Measurements from ENCODE around the gene IQGAP1.

The IQGAP1 gene

GRCh38 chr15:90362936-90363212 is 25.2 kb upstream of the IQGAP1 start:
- no peaks in the 10 kb centered on the region for H3K27me3 ChIP-seq (replicated peaks; ENCODE audit: control insufficient read depth, insufficient read depth, low read length)
- TF ChIP-seq CTCF (IDR thresholded peaks at IDR 0.05; ENCODE audit: insufficient read depth, low read length, poor library complexity, severe bottlenecking), result no peak
- H3K4me3 ChIP-seq (replicated peaks; ENCODE audit: low read depth, low read length), result no peak overlapping the region
- no peak for DNase-seq (ENCODE audit: extremely low read depth, insufficient read length)
- no peaks in the 10 kb centered on the region for H3K36me3 ChIP-seq (ENCODE audit: control insufficient read depth, insufficient read depth, low read length)

- no peaks in the 10 kb centered on the region for H3K36me3 ChIP-seq (ENCODE audit: control insufficient read depth, insufficient read depth, low read length)
- DNase-seq (ENCODE audit: extremely low read depth, insufficient read length), result no peak
- TF ChIP-seq CTCF (IDR thresholded peaks at IDR 0.05; ENCODE audit: insufficient read depth, low read length, poor library complexity, severe bottlenecking), result no peak
Measured at GRCh38 chr15:90364251-90364650, 23.8 kb upstream of the IQGAP1 start.

GRCh38 chr15:90365414-90366055 is 22.5 kb upstream of the IQGAP1 start:
- no peak for TF ChIP-seq CTCF (IDR thresholded peaks at IDR 0.05; ENCODE audit: insufficient read depth, low read length, poor library complexity, severe bottlenecking)
- DNase-seq (ENCODE audit: extremely low read depth, insufficient read length), result no peak
- Histone ChIP-seq H3K36me3 (ENCODE audit: control insufficient read depth, insufficient read depth, low read length) (no peaks in the 10 kb centered on the region), H3K4me3 (replicated peaks; ENCODE audit: low read depth, low read length) (no peak overlapping the region), H3K27me3 (replicated peaks; ENCODE audit: control insufficient read depth, insufficient read depth, low read length) (no peaks in the 10 kb centered on the region)

More at GRCh38 chr15:90364251-90364650, 23.8 kb upstream of the IQGAP1 start:
- Histone ChIP-seq H3K4me3 (replicated peaks; ENCODE audit: low read depth, low read length) (no peak overlapping the region), H3K27me3 (replicated peaks; ENCODE audit: control insufficient read depth, insufficient read depth, low read length) (no peaks in the 10 kb centered on the region)

GRCh38 chr15:90367576-90367975 is 20.5 kb upstream of the IQGAP1 start:
- no peaks in the 10 kb centered on the region for H3K27me3 ChIP-seq (replicated peaks; ENCODE audit: control insufficient read depth, insufficient read depth, low read length)
- no peak for DNase-seq (ENCODE audit: extremely low read depth, insufficient read length)
- TF ChIP-seq CTCF (IDR thresholded peaks at IDR 0.05; ENCODE audit: insufficient read depth, low read length, poor library complexity, severe bottlenecking), result no peak
- H3K36me3 ChIP-seq (ENCODE audit: control insufficient read depth, insufficient read depth, low read length), result no peaks in the 10 kb centered on the region
- no peak overlapping the region for H3K4me3 ChIP-seq (replicated peaks; ENCODE audit: low read depth, low read length)

GRCh38 chr15:90375071-90375470 is 13.0 kb upstream of the IQGAP1 start:
- no peak for TF ChIP-seq CTCF (IDR thresholded peaks at IDR 0.05; ENCODE audit: insufficient read depth, low read length, poor library complexity, severe bottlenecking)
- H3K27me3 ChIP-seq (replicated peaks; ENCODE audit: control insufficient read depth, insufficient read depth, low read length), result no peaks in the 10 kb centered on the region

GRCh38 chr15:90376789-90377188 is 11.3 kb upstream of the IQGAP1 start:
- no peak for TF ChIP-seq CTCF (IDR thresholded peaks at IDR 0.05; ENCODE audit: insufficient read depth, low read length, poor library complexity, severe bottlenecking)
- Histone ChIP-seq H3K4me3 (replicated peaks; ENCODE audit: low read depth, low read length) (no peak overlapping the region), H3K36me3 (ENCODE audit: control insufficient read depth, insufficient read depth, low read length) (no peaks in the 10 kb centered on the region), H3K27me3 (replicated peaks; ENCODE audit: control insufficient read depth, insufficient read depth, low read length) (no peaks in the 10 kb centered on the region)
- no peak for DNase-seq (ENCODE audit: extremely low read depth, insufficient read length)

More at GRCh38 chr15:90375071-90375470, 13.0 kb upstream of the IQGAP1 start:
- no peaks in the 10 kb centered on the region for H3K36me3 ChIP-seq (ENCODE audit: control insufficient read depth, insufficient read depth, low read length)
- no peak for DNase-seq (ENCODE audit: extremely low read depth, insufficient read length)
- H3K4me3 ChIP-seq (replicated peaks; ENCODE audit: low read depth, low read length), result no peak overlapping the region
